Hematopoietic multipotent progenitor cell (in vitro differentiated cells): ENCODE data around the gene BLID. TPM values are rescaled to one million over a fixed set of nuclear protein-coding genes. Genes with fewer than 3 reads are reported as not detected.

Experiments used
- DNase-seq, 3 donors: peaks; one replicate each; pipeline ENCODE4 v3.0.0-alpha.2; 2011 to 2015; ENCODE audit warnings: low read depth in 2 of 3, low spot score in 2 of 3
- total RNA-seq: library from RNA; depleted of rRNA; stranded (reverse); fragments of >200 nt; gene quantifications from one replicate; pipeline ENCODE4 v1.2.3, GENCODE V29; 2012

The BLID gene
- not detected for total RNA-seq

DNA sequence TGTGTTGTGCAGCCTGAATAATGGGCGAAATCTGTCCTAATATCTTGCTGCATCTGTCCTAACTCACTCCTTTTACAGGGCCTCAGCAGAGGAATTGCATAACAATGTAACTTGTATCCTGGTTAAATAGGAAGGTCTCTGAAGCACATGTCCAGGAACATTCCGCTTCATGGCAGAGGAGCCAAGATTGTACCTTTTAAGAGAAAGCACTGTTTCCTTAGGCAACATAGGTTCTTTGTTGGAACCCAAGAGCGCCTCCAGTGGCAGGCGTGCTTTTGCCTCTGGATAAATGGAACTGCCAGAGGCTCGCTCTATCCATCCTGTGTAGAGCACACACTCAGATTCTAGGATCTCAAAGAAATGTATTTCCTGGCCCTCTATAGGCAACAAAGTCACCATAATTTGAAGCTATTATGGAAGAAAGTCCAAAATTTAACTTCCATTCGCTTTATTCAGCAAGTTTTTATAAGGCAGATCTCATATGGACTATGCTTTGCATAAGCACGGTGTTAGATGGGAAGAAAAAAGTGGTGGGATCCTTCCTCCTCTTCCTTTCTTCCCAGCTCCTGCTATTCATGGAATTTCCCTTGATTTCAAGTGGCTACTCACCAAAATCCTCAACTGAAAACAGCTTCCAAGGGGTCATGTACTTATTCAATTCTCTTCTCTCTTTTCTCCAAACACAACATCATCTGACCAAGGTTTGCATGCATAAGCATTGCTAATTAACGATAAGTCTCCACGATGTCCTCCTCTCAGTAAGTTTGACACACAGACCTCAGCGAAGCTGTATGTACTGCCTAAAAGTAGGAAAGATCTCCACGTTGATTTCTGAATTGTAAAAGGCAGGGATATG is at the start of gene BLID:
Gene BLID (minus strand): TSS at position 692 of the 856 bp plus-strand sequence. CDS start 293 bp downstream, at position 399.
- no peak for DNase-seq

GRCh38 chr11:122163053-122163819 is 47.2 kb upstream of the BLID start:
- no peak for DNase-seq

GRCh38 chr11:122162095-122162494 is 46.1 kb upstream of the BLID start:
- no peak for DNase-seq

DNA sequence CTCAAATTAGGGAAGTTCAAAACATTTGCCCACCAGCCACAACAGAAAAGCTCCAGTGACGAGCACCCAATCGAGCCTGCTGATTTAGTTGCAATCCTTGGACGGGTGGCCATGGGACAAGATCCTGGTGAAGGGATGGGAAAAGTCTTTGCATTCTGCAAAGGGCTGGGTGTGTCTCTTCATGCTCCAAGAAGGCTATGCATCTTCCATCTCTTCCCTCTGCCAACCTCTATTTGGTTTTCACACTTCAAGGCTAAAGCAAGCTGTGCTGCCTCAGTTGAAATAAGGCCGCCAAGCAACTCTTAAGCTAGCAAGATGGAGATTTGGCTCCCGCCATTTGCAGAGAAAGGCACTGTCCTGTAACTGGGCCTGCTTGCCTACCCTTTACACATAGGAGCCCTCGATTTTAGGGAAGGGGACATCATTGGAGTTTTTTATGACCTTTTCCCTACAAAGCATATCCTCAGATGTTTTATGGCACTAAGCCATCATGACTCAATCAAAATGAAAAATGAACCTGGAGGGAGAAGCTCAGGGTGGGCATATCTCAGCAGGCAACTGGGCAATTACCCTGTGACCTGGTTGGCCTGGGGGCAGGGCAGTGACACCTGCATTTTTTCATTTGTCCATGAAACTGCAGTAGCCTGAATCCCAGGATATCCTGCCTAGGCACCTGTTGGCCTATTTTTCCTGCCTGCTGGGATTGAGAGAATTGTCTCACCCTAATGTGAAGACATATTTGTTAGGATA is 45.0 kb upstream of the BLID start:
- DNase-seq = no peak

GRCh38 chr11:122159861-122160260 is 43.8 kb upstream of the BLID start:
- no peak for DNase-seq

- DNase-seq = no peak
Observed at GRCh38 chr11:122159173-122159721, 43.2 kb upstream of the BLID start.

DNA sequence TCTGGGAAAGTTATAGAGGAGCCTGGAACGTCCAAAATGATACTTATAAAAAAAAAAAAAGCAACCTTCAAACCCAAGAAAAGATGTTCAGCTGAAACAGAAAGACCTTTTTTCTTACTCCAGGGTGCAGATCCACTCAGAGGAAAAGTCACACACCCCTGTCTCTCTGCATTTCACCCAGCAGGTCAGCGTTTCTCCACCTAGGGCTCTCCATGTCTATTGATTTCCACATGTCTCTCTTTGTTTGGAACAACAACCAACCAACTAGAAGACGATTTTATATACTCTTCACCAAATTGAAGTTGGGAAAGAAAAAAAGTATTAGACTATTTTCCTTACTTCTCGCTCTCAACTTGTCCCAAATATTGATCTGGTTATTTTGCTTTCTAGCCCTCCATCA is 42.2 kb upstream of the BLID start:
- no peak for DNase-seq

GRCh38 chr11:122157653-122158161 is 41.7 kb upstream of the BLID start:
- DNase-seq = peak in 1 of 3 donors; percentile 42

DNA sequence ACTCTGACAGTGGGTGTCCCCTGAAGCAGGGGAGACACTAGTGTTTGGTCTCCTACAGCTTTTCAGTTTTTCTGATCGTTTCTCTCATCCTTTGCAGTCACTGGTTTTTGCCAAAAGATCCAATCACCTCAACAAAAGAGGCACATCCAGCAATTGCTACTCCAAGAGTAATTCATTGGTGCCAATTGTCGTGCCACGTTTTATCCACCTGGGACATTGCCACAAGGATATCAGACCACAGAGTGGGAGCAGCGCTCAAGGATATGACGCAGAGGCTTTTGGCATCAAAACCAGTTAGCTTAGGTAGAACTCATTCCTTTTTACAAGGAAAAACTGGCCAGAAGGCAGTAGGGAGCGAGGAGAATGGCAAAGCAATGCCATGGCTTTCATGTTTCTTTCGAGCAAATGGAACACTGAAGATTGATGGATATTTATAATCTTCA is 40.9 kb upstream of the BLID start:
- DNase-seq = peak in 1 of 3 donors; percentile 9

DNA sequence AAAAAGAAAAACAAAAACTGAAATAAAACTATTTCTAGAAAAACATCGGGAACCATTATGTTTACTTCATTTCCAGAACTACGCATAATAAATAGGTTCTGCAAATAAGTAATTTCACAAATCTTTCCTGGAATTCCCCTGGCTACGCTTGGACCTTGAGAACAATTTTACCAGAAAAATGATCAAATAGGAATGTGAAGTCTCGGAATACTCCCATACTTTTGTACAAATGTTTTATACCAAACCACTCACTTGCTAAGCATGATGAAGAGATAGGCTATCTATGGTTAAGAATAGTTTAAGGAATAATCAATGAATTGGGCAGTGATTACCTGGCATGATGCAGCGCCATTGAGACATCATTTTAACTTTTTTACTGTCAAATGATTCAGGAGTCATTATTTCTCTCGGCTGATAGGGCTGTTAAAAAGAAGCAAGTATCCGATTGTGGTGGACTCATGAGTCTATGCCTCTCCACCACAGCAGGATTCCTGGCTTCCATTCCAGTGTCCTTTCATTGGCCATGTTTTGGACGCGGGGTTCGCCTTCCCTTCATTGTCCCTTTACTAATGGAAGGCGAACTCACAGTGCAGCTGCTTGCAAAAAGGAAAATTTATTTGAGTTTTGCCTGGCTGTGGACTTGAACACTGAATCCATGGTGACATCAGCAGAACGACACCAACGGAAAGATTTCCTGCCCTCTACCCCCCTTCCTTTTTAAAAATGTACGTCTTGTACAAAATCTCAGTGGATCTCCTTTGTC is 39.9 kb upstream of the BLID start:
- no peak for DNase-seq

GRCh38 chr11:122154994-122155393 is 39.0 kb upstream of the BLID start:
- no peak for DNase-seq

- no peak for DNase-seq
Observed at GRCh38 chr11:122154227-122154626, 38.2 kb upstream of the BLID start.

DNA sequence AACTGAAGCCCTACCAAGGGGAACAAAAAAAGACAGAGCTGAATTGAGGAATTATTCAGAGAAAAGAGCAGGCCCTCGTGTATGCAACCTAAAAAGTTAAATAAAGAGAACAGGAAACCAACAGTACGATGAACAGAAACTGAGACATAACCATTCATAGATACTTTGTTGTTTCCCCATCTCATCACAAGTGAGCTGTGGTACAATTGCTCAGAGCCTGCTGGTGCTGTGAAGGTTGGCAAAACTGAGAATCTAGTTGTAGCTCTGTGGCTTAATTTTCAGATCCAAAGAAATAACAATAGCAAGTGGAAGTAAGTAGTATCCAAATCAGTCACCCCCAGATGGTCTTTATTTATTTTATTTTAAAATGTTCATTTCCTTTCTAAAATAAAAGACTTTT is 37.7 kb upstream of the BLID start:
- DNase-seq = no peak

- DNase-seq = no peak
Observed at GRCh38 chr11:122150216-122151124, 34.5 kb upstream of the BLID start.

DNA sequence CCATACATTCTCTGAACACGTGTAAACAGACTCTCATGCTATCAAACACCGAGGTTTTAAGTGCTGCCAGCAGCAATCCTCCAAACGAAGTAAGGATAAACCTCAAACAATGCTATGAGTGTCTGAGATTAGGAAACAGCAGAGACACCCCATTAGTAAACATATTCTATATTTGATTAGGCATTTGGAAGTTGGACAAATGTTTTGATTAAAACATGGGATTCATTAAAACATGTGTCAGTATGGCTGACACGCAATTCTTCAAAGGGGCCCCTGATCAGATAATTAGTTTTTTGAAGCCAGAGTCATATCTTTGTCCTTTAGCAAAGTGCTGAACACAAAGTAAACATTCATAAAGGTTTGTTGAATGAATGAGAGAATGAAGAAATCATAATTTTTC is 33.2 kb upstream of the BLID start:
- DNase-seq = no peak

GRCh38 chr11:122146475-122146874 is 30.5 kb upstream of the BLID start:
- DNase-seq = no peak

DNA sequence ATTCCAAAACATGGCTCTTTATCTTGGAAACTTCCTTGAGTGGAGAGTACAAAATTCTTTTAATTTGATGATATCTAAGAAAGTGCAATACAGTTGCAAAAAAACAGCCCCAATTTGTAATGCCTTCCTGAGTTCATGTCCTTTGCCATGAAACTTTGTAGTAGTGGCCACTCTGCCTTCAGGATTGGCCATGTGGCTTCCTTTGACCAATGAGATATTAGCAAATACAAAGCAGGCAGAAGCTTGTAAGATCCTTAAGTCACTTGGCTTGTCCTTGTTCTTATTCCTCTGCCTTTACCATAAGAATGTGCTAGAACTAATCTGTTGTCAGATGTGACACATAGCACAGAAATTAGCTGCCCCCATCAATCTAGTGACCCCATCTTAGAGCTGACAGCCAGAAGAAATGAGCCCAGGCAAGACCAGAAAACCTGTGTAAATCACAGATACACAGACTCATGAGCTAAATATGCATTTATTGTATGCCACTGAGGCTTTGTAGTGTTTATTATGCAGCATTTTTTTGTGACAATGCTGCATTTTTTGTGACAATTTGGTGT is 29.8 kb upstream of the BLID start:
- DNase-seq = no peak

GRCh38 chr11:122144752-122145151 is 28.7 kb upstream of the BLID start:
- DNase-seq = no peak
